GM03348 (cell line): Measurements from ENCODE around the gene RILPL2.
A peak's percentile ranks its signal among the peaks of the same experiment; 100 is the strongest.
"Not testable (repeated sequence)": the region's sequence is repeated elsewhere in the genome, so short reads cannot be mapped to it uniquely, and the experiment has no call there.

Experiments used
- DNase-seq: peaks from one replicate; pipeline ENCODE4 v3.0.0; 2012; ENCODE audit warnings: low spot score

RILPL2 gene

DNA sequence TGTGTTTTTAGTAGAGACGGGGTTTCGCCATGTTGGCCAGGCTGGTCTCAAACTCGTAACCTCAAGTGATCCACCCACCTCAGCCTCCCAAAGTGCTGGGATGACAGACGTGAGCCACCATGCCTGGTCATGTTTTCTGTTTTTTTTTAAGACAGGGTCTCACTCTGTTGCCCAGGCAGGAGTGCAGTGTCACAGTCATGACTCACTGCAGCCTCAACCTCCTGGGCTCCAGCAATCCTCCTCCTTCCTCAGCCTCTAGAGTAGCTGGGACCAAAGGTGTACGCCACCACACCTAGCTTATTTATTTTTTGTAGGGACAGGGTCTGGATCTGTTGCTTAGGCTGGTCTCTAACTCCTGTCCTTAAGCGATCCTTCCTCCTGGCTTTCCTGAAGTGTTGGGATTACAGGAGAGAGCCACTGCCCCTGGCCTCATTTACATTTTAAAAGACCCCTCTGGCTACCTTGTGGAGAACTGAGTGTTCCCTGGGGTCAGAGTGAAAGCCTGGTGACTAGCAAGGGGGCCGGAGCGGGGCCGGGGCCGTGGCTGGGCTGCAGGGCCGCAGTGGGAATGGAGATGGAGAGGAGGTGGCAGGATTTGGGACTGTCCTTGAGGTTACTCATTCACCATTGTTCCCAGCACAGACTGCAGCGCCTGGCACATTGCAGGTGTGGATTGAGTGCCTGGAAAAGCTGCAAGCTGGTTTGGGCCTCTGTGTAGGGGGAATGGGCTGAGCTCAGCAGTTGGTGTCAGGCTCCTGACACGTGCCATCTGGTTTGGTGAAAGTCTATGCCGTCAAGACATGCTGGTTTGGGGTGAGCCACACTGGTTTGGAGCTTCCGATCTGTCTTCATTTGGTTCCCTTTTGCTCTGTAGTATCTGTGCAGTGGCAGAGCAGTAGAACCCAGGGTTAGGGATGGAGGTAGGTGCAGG is 34.5 kb downstream of the RILPL2 start:
- no peak for DNase-seq

DNA sequence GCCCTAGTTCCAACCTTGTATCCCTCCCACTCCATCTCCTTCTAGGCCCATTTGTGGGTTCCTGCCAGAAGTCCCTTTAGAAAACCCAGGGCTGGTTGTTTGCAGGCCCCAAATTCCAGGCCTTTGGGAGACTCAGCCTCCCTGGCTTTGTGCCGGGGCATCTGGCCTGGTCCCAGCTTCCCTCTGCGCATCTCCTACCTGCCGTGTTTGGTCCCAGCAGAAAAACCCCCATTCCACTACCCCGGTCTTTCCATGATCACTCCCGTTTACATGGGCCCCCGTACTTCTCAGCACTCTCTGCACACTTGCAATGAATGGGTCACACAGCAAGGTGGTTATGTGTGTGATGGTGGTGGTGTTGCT is 37.2 kb downstream of the RILPL2 start:
- DNase-seq = no peak

DNA sequence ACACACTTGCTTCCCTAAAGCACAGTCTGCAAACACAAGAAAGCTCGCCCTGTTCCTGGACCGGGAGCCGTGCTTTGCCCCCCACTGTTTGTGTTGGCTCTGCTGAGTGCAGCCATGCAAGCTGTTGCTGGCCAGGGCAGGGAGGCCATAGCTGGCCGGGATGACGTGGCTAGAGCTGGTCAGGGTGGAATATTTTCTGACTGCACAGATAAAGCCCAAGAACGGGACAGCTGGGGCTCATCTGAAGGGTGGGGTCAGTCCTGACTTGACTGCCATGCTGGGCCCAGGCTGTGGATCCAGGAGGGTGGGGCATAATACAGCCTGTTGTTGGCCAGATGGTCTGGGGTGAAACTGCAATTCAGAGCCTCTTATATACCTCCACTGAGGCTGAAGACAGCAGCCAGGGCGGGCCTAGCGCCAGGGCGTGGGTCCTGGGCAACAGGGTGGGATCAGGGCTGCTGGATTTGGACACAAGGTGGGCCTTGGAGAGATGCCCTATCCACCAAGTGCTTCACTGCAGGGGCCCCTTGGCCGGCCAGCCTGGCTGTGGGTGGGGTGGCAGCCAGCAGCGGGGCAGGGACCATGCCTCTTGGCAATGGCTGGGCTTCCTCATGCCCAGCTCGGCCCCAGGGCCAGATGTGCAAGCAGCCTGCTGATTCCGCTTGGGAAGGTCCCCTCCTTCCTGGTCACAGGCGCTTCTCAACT is 37.8 kb downstream of the RILPL2 start:
- DNase-seq = peak; percentile 90

DNA sequence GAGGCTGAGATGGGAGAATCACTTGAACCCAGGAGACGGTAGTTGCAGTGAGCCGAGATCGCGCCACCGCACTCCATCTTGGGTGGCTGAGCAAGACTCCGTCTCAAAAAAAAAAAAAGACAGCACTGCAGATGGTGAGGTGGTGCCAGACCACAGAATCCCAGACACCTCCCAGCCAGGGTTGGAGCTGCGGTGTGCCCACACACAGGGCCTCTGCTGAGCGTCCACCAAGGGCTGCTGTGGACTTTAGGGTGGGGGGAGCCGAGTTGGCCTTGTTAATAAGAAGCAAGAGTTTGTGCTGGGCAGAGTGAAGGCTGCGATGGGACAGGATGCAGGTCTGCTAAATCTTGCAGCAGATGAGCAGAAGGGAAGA is 38.3 kb downstream of the RILPL2 start:
- peak; percentile 59 for DNase-seq

DNA sequence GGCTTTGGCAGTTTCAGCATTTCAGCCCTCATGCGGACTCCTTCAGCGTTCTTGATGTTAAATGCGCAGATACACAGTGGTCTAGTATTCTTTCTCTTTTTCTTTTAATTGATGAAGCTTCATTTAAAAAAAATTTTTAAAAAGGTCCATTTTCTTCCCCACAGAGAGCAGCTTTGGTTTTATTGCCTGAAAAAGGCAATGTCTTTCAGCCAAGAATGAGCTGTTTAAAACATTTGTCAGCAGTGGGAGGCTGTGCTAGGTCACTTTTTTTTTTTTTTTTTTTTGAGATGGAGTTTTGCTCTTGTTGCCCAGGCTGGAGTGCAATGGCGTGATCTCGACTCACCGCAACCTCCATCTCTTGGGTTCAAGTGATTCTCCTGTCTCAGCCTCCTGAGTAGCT is 39.1 kb downstream of the RILPL2 start:
- peak; percentile 41 for DNase-seq

DNA sequence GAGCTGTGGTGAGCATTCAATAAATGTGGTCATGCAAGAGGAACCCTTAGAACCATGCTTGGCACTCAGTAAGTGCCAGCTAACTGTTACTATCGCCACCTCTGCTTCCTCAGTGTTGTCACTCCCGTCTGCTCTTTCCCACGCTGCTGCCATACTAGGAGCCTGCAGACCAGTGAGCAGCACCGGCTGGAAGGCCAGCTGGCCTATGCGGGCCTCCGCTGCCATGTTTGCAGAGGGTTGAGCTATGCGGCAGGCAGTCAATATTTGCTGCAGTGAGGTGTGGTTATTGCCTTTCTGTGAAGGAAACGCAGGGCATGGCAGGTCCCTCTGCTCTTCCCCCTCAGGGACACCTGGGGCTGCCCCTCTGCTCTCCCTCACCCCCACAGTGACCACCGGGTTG is 39.5 kb downstream of the RILPL2 start:
- DNase-seq = no peak

DNA sequence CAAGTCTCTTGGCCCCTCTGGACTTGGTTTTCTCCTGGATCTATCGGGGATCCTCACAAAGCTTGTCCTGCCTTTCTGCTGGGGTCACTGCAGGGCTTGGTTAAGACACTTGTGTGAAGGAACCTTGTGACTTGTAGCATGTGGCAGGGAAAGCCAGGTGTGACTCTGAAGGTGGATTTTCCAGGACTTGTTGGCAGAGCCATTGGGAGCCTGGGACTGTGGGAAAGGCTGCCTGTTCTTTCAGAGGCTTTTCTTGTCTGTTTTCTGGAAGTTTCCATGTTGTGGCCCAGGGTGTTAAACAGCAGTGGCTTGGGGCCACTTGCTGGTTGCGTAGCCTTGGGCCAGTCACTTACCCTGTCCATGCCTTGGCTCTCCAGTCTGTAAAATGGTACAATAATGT is 39.9 kb downstream of the RILPL2 start:
- DNase-seq = no peak

DNA sequence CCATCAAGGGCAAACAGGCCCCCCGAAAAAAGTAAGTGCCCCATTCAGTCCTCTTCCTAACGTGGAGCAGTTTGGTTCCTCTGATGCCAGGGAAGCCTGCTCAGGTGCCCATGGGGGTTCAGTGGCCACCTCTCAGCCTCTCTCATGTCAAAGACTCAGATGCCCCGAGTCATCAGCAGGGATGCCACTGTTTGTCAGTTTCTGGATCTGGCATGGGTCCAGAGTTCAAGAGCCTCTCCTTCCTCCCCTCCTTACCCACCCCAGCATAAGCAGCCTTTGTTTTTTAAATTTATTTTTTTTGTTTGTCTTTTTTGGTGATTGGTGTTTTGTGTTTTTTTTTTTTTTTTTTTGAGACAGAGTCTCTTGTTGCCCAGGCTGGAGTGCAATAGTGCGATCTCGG is 41.2 kb downstream of the RILPL2 start:
- no peak for DNase-seq

DNA sequence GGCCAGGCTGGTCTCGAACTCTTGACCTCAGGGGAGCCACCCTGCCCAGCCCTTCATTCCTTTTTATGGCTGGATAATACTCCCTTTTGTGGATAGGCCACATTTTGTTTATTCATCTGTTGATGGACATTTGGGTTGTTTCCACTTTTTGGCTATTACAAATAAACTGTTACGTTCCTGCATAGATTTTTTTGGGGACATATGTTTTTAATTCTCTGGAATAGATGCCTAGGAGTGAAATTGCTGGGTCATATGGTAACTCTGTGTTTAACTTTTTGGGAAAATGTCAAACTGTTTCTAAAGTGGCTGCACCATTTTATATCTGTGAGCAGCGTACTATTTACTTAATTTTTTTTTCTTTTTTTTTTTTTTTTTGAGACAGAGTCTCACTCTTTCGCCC is 42.7 kb downstream of the RILPL2 start:
- DNase-seq = no peak

DNA sequence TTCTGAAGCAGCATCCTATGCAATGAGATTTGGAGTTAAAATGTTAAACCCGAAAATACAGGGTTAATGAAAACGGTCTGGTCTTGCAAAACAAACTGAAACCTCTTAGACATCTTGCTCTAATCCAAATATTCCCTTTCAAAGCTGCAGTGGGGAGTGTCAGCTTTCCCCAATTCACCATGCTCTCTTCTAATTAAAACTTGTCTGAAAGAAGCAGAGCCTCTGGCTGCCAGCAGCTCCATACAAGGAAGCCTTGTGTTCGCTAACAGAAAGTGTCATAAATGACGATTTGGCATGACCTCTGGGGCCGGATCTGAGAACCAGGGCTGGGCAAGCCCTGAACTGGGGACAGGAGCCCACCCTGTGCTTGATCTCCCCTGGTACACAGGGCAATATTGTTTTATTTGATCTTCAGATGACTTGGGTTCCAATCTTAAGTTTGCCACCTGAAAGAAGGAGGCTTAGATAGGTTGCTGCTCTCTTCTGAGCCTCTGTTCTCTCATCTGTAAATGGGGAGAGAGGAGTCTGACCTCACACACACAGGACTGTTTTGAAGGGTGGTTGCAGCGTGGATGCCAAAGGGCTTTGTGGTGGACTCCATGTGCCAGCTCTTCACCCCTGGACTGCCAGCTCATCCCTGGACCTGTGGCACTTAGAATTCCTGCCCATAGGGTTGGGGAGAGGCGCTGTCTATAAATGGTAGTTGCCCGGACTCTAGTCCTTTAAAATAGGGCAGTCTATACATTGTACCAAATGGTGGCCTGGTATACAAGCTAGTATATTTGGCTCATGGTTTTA is 44.7 kb downstream of the RILPL2 start:
- DNase-seq = no peak

DNA sequence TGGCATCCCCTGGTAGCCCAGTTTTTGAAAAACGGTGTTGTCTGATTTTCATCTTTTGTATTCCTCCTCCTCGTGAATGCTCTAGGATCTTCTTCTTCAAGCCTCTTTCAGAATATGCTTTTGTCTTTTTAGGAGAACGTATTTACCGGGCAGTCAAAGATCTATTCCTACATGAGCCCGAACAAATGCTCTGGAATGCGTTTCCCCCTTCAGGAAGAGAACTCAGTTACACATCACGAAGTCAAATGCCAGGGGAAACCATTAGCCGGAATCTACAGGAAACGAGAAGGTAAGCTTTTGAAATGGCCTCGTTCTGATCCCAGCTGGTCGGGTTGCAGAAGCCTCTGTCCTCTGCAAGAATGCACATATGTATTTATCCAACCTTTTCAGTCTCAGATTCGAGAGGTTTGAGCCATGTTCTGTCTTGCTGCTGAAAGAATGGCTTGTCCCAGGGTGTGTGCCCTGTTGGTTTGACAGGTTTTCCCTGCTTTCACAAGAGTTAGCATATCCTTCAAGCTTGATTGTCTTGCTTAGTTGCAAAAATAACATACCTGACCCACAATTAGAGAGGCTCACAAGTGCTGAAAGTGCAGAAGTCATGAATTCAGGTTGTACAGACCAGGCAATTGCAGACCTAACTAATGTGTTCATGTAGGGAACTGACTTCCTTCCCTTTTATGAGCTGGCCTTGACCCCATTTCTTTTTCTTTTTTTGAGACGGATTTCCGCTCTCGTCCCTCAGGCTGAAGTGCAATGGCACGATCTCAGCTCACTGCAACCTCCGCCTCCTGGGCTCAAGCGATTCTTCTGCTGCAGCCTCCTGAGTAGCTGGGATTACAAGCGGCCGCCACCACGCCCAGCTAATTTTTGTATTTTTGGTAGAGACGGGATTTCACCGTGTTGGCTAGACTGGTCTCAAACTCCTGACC is 45.7 kb downstream of the RILPL2 start:
- DNase-seq = no peak

DNA sequence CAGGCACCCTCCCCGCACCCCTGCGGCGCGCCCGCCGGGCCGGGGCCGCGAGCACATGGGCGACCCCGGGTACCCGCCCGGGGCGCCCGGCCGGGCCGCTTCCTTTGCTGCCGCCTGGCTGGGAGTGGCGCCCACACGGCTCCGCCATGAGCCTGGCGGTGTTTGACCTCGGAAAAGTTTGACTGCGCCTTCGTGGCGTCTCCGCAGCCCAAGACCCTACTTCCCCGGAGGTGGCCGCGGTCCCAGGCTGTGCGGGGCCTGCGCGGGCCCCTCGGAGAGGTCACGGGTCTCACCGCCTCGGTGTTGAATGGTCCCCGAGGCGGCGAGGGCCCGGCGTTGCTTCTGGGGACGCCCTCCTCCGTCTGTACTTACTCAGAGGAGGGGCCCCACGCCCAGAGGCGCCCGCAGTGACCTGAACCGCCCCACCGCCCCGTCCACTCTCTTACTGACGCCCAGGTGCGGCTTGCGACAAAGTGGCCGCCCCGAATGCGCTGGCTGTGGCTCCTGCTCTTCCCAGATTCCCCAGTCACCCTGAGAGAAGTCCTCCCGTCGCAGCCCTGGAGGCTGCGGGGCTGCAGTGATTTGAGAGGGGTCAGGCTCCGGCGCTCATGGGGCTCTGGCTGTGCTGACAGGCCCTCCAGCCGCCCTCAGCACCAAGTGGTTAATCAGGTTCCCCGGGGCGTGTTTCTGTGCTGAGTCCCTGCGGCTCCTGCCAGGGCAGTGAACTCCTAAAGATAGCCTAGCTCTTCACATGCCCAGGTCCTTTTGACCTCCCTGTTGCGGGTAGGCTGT is 46.7 kb downstream of the RILPL2 start:
- DNase-seq = peak; percentile 54

DNA sequence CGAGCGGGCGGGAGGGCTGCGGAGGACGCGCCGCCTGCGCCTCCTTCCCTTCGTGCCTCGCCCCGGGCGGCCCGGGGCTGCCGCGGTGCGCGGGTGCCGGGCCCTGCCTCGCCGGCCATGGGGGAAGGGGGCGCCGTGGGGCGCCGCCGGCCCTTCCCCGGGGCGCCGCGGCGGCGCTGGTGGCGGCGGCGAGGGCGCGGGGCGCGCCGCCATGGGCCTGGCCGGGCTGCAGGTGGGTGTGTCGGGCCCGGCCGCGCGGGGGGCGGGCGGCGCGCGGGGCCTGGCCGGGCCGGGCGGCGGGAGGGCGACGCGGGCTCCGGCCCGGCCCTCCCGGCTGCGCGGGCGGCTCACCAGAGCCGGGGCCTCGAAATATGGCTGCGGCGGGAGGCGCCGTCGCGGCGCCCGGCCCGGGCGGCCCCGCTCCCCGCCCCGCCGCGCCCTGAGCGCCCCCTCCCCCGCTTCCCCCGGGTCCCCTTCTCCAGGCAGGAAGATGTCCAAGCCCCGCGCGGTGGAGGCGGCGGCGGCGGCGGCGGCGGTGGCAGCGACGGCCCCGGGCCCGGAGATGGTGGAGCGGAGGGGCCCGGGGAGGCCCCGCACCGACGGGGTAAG is 47.4 kb downstream of the RILPL2 start:
- DNase-seq = peak; percentile 61

DNA sequence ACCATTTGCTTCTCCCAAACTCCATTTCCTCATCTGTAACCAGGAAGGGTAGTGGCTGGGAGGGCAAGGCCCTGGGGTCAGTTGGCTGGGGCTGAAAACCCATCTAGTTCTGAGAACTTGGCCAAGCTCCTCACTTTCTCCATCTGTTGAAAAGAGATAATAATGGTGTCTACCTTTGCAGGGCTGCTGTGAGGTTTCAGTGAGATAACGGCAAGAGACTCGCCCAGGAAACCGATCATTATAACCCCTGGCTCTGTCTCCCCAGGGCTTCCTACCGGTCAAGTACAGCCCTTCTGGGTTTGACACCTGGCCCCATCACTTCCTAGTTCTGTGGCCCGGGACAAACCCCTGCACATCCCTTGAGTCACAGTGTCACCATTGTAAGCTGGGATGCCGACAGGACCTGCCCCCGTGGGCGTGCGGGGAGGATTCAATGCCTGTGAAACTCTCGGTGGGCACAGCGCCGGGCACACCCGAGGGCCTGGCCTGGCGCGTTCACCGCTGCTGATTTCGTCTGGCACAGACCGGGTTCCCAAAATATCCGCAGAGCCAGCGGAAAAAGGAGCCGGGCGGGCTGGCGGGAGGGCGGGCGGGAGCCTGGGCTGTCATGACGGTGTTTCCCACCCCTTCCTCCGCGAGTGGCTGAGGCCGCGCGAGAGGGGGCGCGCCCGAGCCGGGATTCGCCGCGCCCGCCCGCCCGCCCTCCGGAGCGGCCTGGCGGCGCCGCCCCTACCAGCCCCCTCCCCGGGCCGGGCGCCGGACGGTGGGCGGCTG is 48.1 kb downstream of the RILPL2 start:
- DNase-seq = peak; percentile 96

DNA sequence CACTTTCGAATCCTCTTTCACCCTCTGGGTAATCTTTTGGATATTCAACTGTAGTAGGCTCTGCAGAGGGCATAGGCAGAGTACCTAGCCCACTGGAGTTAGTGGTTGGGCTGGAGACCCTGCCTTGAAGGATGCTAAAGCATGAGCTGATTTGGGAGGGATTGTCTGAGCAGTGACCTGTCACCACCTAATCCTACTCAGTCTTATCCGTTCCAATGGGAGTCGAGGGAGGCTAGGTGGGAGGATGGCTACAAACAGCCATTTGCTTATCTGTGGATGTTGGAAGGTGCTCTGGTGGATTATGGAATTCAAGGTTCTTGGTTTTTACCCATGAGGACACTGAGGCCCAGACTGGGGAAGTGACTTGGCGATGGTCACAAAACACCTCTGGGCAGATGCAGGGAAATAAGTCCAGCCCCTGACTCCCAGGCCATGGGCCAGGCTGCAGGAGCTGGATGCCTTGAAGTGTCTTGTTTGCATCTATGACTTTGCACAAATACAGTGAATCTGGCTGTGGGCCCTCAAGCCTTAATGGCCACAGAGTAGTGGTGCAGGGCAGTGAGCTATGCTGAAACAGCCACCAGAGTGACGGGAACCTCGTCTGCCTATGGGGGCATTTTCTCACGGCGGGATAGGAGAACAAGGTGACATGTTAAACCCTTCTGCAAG is 48.8 kb downstream of the RILPL2 start:
- no peak for DNase-seq

DNA sequence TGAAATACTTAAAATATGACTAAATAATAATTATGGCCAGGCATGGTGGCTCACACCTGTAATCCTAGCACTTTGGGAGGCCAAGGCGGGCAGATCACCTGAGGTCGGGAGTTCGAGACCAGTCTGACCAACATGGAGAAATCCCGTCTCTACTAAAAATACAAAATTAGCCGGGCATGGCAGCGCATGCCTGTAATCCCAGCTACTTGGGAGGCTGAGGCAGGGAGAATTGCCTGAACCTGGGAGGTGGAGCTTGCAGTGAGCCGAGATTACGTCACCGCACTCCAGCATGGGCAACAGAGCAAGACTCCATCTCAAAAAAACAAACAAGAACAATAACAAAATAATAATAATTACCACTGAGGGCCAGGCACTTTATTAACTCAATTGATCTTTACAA is 50.9 kb downstream of the RILPL2 start:
- not testable (repeated sequence) for DNase-seq

DNA sequence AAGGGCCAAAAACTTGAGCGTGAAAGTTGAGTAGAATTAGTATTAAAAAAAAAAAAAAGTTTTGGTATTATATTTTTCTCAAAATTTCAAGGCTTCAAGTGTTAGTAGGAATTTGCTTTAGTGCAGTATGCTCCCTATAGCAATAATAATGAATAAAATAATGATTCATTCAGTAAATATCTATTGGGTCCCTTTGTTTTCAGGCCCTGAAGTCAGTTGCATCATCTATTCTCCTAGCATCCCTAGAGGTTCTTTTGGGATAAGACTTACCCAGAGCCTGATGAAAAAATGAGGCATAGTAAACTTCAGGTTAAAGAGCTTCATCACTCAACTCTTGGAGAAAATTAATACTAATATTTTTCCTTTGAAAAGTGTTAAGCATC is 51.5 kb downstream of the RILPL2 start:
- peak; percentile 58 for DNase-seq

DNA sequence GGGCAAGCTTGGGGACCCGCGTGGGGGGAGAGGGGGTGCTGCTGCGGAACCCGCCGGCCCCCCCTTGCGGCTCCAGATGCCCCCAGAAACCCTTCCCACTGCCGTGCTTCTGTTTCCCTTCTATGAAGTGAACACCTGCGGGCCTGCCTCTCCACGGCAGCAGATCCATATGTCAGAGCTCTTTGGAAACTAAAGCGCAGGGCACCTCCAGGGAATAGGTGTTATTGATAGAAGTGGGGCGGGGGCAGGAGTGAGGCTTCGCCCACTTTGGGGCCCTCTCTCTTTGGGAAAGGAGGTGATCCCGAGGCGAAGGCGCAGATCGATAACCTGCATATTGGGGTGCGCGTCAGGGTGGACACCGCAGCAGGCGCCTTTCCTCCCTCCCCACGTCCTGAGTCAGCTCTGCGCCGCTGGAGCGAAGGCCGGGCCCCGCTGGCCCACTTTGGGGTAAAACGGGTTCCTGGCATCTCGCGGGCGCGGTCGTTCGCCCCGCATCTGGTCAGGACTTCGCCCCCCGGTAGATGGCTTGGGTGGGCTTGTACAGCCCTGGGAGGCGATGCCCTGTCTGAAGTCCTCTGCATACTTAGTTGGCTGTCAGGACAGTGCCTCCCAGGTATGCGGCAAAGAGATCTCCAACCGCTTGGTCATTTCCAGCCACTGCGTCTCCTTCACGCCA is 52.0 kb downstream of the RILPL2 start:
- DNase-seq = no peak
